HG03095 (cell line): ENCODE measurements around the gene GRAMD1A.
"Not testable (repeated sequence)": the region's sequence is repeated elsewhere in the genome, so short reads cannot be mapped to it uniquely, and the experiment has no call there.

Experiments
- ATAC-seq: cut with Tn5 transposase; IDR thresholded peaks from one replicate; pipeline ENCODE4 v1.9.1; 2021; ENCODE audit warnings: moderate library complexity; ENCODE audit not compliant: unreplicated experiment

The GRAMD1A gene

GRCh38 chr19:35000647-35001501 lies 751 bp downstream of the GRAMD1A start:
- ATAC-seq = no peak

GRCh38 chr19:35002037-35002535 lies 2.0 kb downstream of the GRAMD1A start:
- ATAC-seq = no peak

- ATAC-seq = no peak
Measured at GRCh38 chr19:35004517-35005255, 4.6 kb downstream of the GRAMD1A start.

- no peak for ATAC-seq
Measured at GRCh38 chr19:35005256-35005977, 5.3 kb downstream of the GRAMD1A start.

GRCh38 chr19:35006007-35006341 lies 5.9 kb downstream of the GRAMD1A start:
- ATAC-seq = not testable (repeated sequence)

GRCh38 chr19:35006342-35006998 lies 6.3 kb downstream of the GRAMD1A start:
- no peak for ATAC-seq

- ATAC-seq = no peak
Measured at GRCh38 chr19:35006999-35007365, 6.9 kb downstream of the GRAMD1A start.

GRCh38 chr19:35007427-35007826 lies 7.3 kb downstream of the GRAMD1A start:
- not testable (repeated sequence) for ATAC-seq

GRCh38 chr19:35008891-35009341 lies 8.8 kb downstream of the GRAMD1A start:
- no peak for ATAC-seq

- ATAC-seq = no peak
Measured at GRCh38 chr19:35009424-35010415, 9.6 kb downstream of the GRAMD1A start.

- ATAC-seq = no peak
Measured at GRCh38 chr19:35011091-35011689, 11.1 kb downstream of the GRAMD1A start.

GRCh38 chr19:35011737-35012682 lies 11.9 kb downstream of the GRAMD1A start:
- no peak for ATAC-seq

- ATAC-seq = peak; percentile 74
Measured at GRCh38 chr19:35013041-35013819, 13.1 kb downstream of the GRAMD1A start.

- no peak for ATAC-seq
Measured at GRCh38 chr19:35013820-35014754, 14.0 kb downstream of the GRAMD1A start.

GRCh38 chr19:35014774-35015173 lies 14.7 kb downstream of the GRAMD1A start:
- ATAC-seq = not testable (repeated sequence)

GRCh38 chr19:35015270-35015953 lies 15.3 kb downstream of the GRAMD1A start:
- no peak for ATAC-seq
